ENCODE measurements around the gene BTBD2.

- TF ChIP-seq GATA2 (IDR thresholded peaks at IDR 0.05; ENCODE audit: low read depth, low read length) (no peak), GATA3 (IDR thresholded peaks at IDR 0.05; ENCODE audit: low read depth, low read length) (no peak)
These were observed 35.9 kb downstream of the BTBD2 start for GRCh38 chr19:1979642-1980041.

Data from SH-SY5Y (cell line).